K562 (cell line): Measurements from ENCODE around the gene FBLN2. TPM values are rescaled to one million over a fixed set of nuclear protein-coding genes. Genes with fewer than 3 reads are reported as not detected.

Experiments
- ATAC-seq: fragments of 200-7000 bp; cut with Tn5 transposase; 3 replicates; pipeline ENCODE4 v1.9.1; 2020; ENCODE audit warnings: moderate library complexity
- BruUV-seq: library from RNA; stranded (reverse); fragments of 400-500 nt; replicated peaks from 2 replicates; lab custom pipeline; 2021; lab: Mats Ljungman, UMichigan
- CTCF ChIA-PET: fragments of 300-600 bp; formaldehyde crosslinking; extraction: SDS; loops from one replicate; lab custom pipeline; 2021; ENCODE audit warnings: low intra/inter-chr PET ratio; lab: Yijun Ruan, JAX
- POLR2A ChIA-PET: fragments of 300-600, 350-650 bp; sonication (Branson Sonifier 250); formaldehyde crosslinking; extraction: SDS; loops from one replicate; lab custom pipeline; 2021; ENCODE audit warnings: antibody characterized with exemption, inconsistent platforms; lab: Yijun Ruan, JAX
- DNase-seq, 4 experiments: peaks; one replicate each; pipeline versions ENCODE4 v3.0.0 to v3.0.0-alpha.2; 2011 to 2018; ENCODE audit warnings: low spot score in 3 of 4, mixed read lengths in 3 of 4; ENCODE audit errors: extremely low read depth in 1 of 4
- FAIRE-seq: peaks from 2 replicates; lab custom pipeline; 2011; peaks lifted over from hg19 to GRCh38; lab: Jason Lieb, UNC
- H2AFZ ChIP-seq: 2 replicates; pipeline ENCODE4 v1.6.0; 2011; ENCODE audit warnings: low read depth, low read length, control low read depth, inconsistent platforms
- H3K27ac ChIP-seq: fragments of 200-600 bp; 3 replicates; pipeline ENCODE4 v1.8.0; 2011; ENCODE audit warnings: low read depth, mild to moderate bottlenecking, control low read depth, inconsistent platforms, low read length, moderate library complexity, mixed read lengths; ENCODE audit errors: extremely low read depth
- H3K27me3 ChIP-seq, 2 experiments: fragments of 300-600 bp in 1 of 2; 2 replicates in 1 of 2; 3 replicates in 1 of 2; pipeline versions ENCODE4 v1.6.0 to v1.8.0; 2011; ENCODE audit warnings: inconsistent platforms in 2 of 2, low read length in 2 of 2, mild to moderate bottlenecking in 1 of 2, mixed read lengths in 1 of 2, moderate library complexity in 1 of 2; ENCODE audit not compliant: control insufficient read depth in 2 of 2, insufficient read depth in 2 of 2
- H3K36me3 ChIP-seq: fragments of 300-600 bp; 3 replicates; pipeline ENCODE4 v1.8.0; 2011; ENCODE audit warnings: mild to moderate bottlenecking, low read length, inconsistent platforms; ENCODE audit not compliant: control insufficient read depth, insufficient read depth
- H3K4me1 ChIP-seq, 2 experiments: fragments of 200-600 bp in 1 of 2; replicated peaks in 1 of 2; 2 replicates in 1 of 2; 3 replicates in 1 of 2; pipeline versions ENCODE4 v1.5.1 to v1.8.0; 2011; ENCODE audit warnings: inconsistent platforms in 2 of 2, low read length in 2 of 2, mild to moderate bottlenecking in 1 of 2, mixed read lengths in 1 of 2, moderate library complexity in 1 of 2; ENCODE audit not compliant: control insufficient read depth in 2 of 2, insufficient read depth in 2 of 2
- H3K4me2 ChIP-seq: 2 replicates; pipeline ENCODE4 v1.6.1; 2011; ENCODE audit warnings: low read length, control low read depth, inconsistent platforms, mixed read lengths; ENCODE audit not compliant: insufficient read depth
- H3K4me3 ChIP-seq: fragments of 200-600 bp; sonication (generic), shearing (Covaris generic); 2 replicates; pipeline ENCODE4 v1.5.1; 2016; ENCODE audit warnings: control low read depth, inconsistent platforms
- H3K79me2 ChIP-seq: fragments of 200-600 bp; 3 replicates; pipeline ENCODE4 v1.8.0; 2011; ENCODE audit warnings: low read length, inconsistent platforms; ENCODE audit not compliant: control insufficient read depth, insufficient read depth
- H3K9ac ChIP-seq, 2 experiments: 2 replicates each; pipeline versions ENCODE4 v1.6.0 to v1.6.1; 2011; ENCODE audit warnings: low read depth in 2 of 2, low read length in 2 of 2, control low read depth in 1 of 2, inconsistent platforms in 1 of 2, mild to moderate bottlenecking in 1 of 2, mixed read lengths in 1 of 2; ENCODE audit not compliant: insufficient read depth in 1 of 2
- H3K9me1 ChIP-seq: one replicate; pipeline ENCODE4 v1.6.0; 2011; ENCODE audit warnings: inconsistent platforms, mild to moderate bottlenecking, low read length, moderate library complexity; ENCODE audit not compliant: control insufficient read depth, insufficient read depth
- H3K9me3 ChIP-seq: replicated peaks from 2 replicates; pipeline ENCODE4 v1.5.1; 2011; ENCODE audit warnings: low read depth, low read length, inconsistent platforms; ENCODE audit not compliant: control insufficient read depth, insufficient read depth
- H4K20me1 ChIP-seq: replicated peaks from 2 replicates; pipeline ENCODE4 v1.6.1; 2011; ENCODE audit warnings: low read length, inconsistent platforms, mixed read lengths; ENCODE audit not compliant: control insufficient read depth, insufficient read depth
- AFF4 ChIP-seq: sonication (generic); formaldehyde crosslinking; IDR thresholded peaks from 2 replicates; pipeline ENCODE4 v1.8.0; 2023; ENCODE audit warnings: mild to moderate bottlenecking, missing genetic modification reagents
- MLLT1 ChIP-seq, 2 experiments: fragments of 450-650 bp; IDR thresholded peaks; 2 replicates each; pipeline ENCODE4 v1.6.1; 2016
- MYC ChIP-seq, 2 experiments: fragments of 250-450 bp in 1 of 2; sonication (Bioruptor Pico) in 1 of 2; IDR thresholded peaks; 2 replicates each; pipeline versions ENCODE4 v1.5.1 to v1.6.1; 2012 to 2021; ENCODE audit warnings: low read depth in 2 of 2, borderline replicate concordance in 1 of 2, improper control_type of control experiment in 1 of 2, low read length in 1 of 2, mild to moderate bottlenecking in 1 of 2, moderate library complexity in 1 of 2
- SIN3A ChIP-seq, 2 experiments: fragments of 150-350 bp in 1 of 2; IDR thresholded peaks; 2 replicates each; pipeline ENCODE4 v1.6.1; 2011 to 2016; ENCODE audit warnings: borderline replicate concordance in 2 of 2, low read depth in 2 of 2, low read length in 2 of 2, mild to moderate bottlenecking in 2 of 2, moderate library complexity in 2 of 2; ENCODE audit not compliant: control insufficient read depth in 1 of 2
- WGBS: fragments of 100-300 bp; shearing (Covaris generic); methylation state at CpG from one replicate; pipeline ENCODE4 v1.1.6; 2016; ENCODE audit warnings: low coverage, mixed read lengths; ENCODE audit not compliant: insufficient coverage; ENCODE audit errors: missing lambda C conversion rate; 5-methylcytosine and 5-hydroxymethylcytosine counted together
- in situ Hi-C: fragments of 300-500 bp; cut with MboI; formaldehyde crosslinking; loops from 4 replicates; pipeline ENCODE4 v1.15.0; 2018; ENCODE audit warnings: inconsistent platforms, mixed read lengths
- intact Hi-C: fragments of 100-400 bp; cut with micrococcal nuclease; formaldehyde crosslinking; loops from 2 replicates; pipeline ENCODE4 v1.14.2; 2022
- polyA plus RNA-seq, 8 experiments: library from polyadenylated mRNA; depleted of rRNA in 4 of 8; stranded (reverse) in 5 of 8; unstranded in 3 of 8; fragments of >200 nt; fragmentation: Nextera tagmentation in 2 of 8; fragmentation: Illumina TruSeq in 1 of 8; extraction: Ambion mirVana in 2 of 8; extraction: Trizol in 1 of 8; gene quantifications; 2 replicates each; pipeline versions ENCODE4 v1.2.1 to v1.2.3, GENCODE V29; 2011 to 2014; ENCODE audit warnings: inconsistent platforms in 1 of 8, missing spikeins in 1 of 8
- total RNA-seq, 7 experiments: library from RNA; depleted of rRNA in 6 of 7; stranded (reverse); fragments of >200 nt in 6 of 7; fragmentation: Illumina TruSeq in 2 of 7; extraction: Trizol in 2 of 7; gene quantifications; 2 replicates each; pipeline versions ENCODE4 v1.2.1 to v1.2.3, GENCODE V29; 2011 to 2021; ENCODE audit warnings: low replicate concordance in 1 of 7

The FBLN2 gene
- total and polyA plus RNA-seq, 9 of the 15 experiments (the other 6 are each of a cell fraction or from before 2014, with no cell fraction given), result 0.03 to 0.10 (median 0.04) TPM; not detected in 6

GRCh38 chr3:13669457-13669856 lies 120.5 kb downstream of the FBLN2 start:
- POLR2A ChIA-PET, result interaction anchor here (1.4 kb wide), 1 partner anchor 11 kb away, joined by 5 read pairs; no protein-coding TSS in a partner anchor
- CTCF ChIA-PET, result no interaction called here
- ATAC-seq (no peak), DNase-seq (no peak), FAIRE-seq (no peak)
- peaks cover 18 to 34% of the 10 kb centered on the region in 2 experiments; a peak in 4 of 5 replicates for H3K27me3 ChIP-seq
- H2AFZ ChIP-seq, result no peak overlapping the region
- no peaks in the 10 kb centered on the region for H3K9me3 ChIP-seq
- H3K27ac ChIP-seq, result no peak overlapping the region
- H3K4me3 ChIP-seq, result no peak overlapping the region
- H4K20me1 ChIP-seq, result peaks cover 8% of the 10 kb centered on the region; the same call in 1 of the 2 replicates
- 0% methylated on average over 1 of the region's 1 CpG for WGBS
- H3K9ac ChIP-seq, result no peak overlapping the region
- H3K9me1 ChIP-seq, result no peaks in the 10 kb centered on the region
- no peaks in the 10 kb centered on the region for H3K79me2 ChIP-seq
- intact Hi-C loops (no loop called here), in situ Hi-C loops (loop anchor here (25.0 kb wide), 1 partner anchor 1243 kb away; no protein-coding TSS in a partner anchor)
- H3K4me2 ChIP-seq, result no peak overlapping the region
- H3K36me3 ChIP-seq, result no peaks in the 10 kb centered on the region
- no peaks in the 10 kb centered on the region for H3K4me1 ChIP-seq
- BruUV-seq, result no TSS peak
- TF ChIP-seq AFF4 (no peak), MYC (IDR thresholded peaks at IDR 0.05; ENCODE audit: low read depth, low read length) (no peak), MYC (CRISPR knock-in tag; IDR thresholded peaks at IDR 0.05; ENCODE audit: borderline replicate concordance, low read depth) (no peak), SIN3A (IDR thresholded peaks at IDR 0.05; ENCODE audit: borderline replicate concordance in 2 of 2, control insufficient read depth in 1 of 2, low read depth in 2 of 2, low read length in 2 of 2) (no peak), MLLT1 (IDR thresholded peaks at IDR 0.05) (no peak)
